GM19239 (cell line): ENCODE data around the gene ETF1.
"Not testable (repeated sequence)": the region's sequence is repeated elsewhere in the genome, so short reads cannot be mapped to it uniquely, and the experiment has no call there.

ENCODE experiments used
- DNase-seq: peaks from one replicate; pipeline ENCODE4 v3.0.0; 2011; ENCODE audit warnings: low spot score; ENCODE audit not compliant: insufficient read length
- FAIRE-seq: peaks from 2 replicates; lab custom pipeline; 2011; peaks lifted over from hg19 to GRCh38; lab: Jason Lieb, UNC

Gene ETF1

DNA sequence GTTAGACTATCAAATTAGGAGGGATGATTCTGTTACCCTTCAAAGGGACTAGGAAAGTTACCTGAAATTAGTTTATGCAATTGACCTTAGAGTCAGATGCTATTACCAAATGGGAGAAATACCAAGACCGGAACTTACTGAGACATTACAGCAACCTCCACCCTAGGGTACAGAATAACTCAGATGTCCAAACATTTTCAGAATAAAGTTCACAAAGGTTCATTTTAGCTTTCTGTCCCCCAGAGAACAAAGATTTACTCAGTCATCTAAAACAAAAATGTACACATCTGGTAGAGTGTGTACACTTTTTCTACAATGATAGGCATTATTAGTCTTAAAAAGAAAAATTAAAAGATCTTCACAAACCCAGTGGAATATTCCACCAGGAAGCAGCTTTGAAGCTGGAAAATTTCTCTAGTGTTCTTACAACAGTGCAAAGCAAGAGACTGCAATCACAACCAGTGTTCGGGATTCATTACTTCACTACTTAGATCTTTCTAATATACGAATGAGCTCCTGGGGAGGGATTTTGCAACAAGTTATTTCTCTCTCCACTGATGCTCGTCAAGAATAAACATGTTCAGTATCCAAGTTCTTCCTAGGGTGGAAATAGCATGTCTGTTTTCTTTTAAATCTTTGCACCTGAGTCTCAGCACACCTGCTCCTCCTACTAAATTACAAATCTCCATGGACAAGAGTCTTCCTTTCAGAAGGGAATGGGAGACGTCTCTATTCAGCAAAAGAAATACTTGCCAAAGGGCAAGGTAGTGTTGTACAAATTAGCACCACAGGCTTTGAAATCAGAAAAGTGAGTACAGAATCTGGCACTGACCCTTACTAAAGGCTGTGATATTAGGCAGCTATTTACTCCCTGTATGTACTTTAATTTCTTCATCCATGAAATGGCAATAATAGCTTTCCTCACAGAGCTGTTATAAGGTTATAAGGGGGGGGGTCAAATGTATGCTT, 8.8 kb downstream of the ETF1 start:
- FAIRE-seq (no peak), DNase-seq (no peak)

DNA sequence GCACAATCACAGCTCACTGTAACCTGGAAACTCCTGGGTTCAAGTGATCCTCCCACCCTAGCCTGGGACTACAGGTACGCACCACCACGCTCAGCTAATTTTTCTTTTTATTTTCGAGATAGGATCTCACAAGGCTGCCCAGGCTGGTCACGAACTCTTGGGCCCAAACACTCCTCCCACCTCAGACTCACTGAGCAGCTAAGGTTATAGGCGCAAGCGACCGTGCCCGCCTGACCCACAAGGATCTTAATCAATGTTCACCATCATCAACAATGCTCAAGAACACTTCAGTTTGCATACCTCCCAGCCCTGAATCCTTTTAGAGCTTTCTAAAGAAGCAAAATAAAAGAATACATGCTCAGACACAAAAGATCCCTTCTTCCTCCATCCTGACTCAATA, 13.2 kb downstream of the ETF1 start:
- no peak for DNase-seq
- no peak for FAIRE-seq

DNA sequence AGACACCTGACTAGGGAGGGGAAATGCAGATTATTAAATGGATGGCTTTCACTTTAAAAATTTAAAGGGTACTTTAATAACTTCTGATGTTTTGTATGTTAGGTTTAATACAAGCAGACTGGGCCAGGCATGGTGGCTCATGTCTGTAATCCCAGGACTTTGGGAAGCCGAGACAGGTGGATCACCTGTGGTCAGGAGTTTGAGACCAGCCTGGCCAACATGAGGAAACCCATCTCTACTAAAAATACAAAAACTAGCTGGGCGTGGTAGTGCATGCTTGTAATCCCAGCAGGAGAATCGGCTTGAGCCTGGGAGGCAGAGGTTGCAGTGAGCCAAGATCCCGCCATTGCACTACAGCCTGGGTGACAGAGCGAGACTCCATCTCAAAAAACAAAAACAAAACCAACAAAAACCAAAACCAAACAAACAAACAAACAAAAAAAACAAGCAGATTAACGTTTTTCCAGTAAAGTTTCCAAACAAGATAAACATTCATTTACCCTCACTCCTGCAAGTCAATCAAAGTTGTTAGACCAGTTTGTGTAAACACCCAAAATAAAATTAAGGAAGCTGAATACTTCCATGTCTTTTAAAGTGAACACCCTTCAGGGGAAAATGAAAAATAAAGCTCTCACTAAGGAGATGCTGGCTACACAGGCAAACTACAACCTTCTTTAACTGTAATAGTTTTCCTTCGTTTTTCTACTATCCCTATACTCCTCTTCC, 14.1 kb downstream of the ETF1 start:
- DNase-seq (no peak), FAIRE-seq (no peak)

DNA sequence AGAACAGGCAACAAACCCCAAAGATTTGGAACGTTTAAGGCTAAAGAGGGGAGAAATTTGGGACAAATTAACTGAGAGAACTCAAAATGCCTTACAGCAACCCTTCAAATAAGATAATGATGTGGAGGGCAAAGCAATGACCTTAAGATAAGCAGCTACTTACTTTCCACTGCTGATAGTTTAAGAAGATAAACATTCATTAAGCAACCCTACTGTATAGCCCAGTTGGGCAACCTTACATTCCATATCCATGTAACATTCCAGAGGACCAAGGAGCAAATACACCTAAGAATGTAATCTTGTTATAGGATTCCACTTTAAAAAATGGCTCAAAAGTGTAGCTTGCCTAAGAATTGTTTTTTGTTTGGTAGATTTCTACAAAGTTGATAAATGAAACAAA, 14.8 kb downstream of the ETF1 start:
- DNase-seq = no peak
- FAIRE-seq = no peak

DNA sequence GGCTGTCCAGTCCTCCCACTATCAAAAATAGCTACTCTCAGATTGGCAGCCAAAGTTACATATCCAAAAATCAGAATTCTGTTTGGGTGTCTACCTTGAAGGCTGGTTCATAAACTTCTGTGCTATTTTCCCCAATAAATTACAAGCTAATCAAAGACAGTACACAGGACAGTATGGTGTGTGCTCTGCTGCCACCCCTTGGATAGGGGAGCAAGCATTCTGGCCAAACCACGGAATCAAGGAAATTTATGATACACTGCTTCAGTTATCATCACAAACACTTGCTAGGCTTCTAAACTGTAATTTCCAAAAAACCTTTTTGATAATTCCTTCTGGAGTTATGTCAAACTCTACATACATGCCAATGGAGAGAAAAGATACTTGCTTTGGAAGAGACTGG, 15.9 kb downstream of the ETF1 start:
- DNase-seq (no peak), FAIRE-seq (no peak)

DNA sequence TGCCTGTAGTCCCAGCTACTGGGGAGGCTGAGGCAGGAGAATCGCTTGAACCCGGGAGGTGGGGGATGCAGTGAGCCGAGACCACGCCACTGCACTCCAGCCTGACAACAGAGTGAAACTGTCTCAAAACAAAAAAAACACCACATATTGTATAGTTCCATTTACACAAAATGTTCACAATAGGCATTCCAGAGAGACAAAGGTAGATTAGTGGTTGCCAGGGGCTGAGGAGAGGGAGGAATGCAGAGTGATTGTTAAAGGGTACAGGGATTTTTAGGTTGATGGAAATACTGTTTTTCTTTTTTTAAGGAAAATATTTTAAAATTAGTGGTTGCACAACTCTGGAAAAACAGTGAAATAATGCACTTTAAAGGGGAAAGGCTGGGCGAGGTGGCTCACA, 19.6 kb downstream of the ETF1 start:
- DNase-seq (no peak), FAIRE-seq (no peak)

DNA sequence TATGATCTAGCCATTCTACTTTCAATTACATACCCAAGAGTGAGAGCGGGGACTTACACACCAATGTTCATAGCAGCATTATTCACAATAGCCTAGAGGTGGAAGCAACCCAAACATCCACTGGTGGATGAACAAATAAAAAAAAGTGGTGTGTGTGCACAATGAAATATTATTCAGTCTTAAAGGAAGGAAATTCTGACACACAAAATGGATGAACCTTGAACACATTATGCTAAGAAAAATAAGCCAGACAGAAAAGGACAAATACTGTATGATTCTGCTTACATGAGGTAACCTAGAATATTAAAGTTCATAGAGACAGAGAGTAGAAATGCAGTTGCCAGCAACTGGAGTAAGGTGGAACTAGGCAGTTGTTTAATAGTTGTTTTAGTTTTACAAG, 22.1 kb downstream of the ETF1 start:
- FAIRE-seq (no peak), DNase-seq (no peak)

DNA sequence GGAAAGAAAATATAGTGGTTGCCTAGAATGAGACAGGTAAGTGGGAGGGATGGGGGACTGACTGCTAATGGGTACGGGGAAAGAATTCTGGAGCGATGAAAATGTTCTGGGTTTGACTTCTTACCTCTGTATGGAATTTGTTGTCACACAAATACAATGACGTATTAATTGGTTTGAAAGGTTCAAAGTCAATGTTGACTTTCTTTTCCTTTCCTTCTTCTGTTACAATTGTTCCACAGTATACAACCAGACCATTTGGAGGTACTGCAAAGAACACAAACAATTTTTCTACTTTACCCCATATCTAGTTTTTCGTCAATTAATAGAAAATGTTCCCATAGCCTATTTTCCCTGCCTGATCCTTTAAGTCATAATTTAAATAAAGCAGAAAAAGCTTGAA, 25.6 kb downstream of the ETF1 start:
- no peak for FAIRE-seq

DNA sequence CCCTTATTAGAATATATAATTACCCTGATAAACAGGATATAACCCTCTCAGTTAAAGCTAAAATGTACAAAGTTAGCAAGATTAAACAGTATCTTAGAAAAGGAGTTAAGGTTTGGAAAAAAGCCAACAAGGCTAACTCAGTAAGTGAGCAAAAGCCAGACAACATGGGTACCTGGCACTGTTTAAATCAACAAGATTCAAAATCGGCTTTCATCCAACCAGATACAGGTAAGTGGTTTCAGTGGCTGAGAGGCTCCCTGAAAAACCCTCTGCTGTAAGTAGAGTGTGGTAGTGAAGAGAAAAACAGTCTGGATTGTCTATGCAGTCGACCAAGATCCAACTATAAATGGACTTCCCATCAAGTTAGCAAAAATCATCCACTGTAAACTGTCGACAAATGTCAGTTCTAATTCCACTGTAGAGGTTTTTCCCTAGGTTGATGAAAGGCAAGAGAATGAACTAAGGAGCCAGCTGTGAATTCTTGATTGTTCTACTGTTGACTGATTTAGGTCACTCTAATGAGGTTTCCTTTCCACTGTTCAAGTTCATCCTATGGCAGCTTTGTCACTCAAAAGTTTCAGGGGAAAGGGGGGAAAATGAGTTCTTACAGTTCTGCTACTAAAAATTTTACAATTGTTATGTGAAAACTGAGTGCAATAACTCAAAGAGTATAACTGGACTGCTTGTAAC, 27.3 kb downstream of the ETF1 start:
- FAIRE-seq (no peak), DNase-seq (no peak)

More for the DNA sequence above, 25.6 kb downstream of the ETF1 start:
- no peak for DNase-seq

DNA sequence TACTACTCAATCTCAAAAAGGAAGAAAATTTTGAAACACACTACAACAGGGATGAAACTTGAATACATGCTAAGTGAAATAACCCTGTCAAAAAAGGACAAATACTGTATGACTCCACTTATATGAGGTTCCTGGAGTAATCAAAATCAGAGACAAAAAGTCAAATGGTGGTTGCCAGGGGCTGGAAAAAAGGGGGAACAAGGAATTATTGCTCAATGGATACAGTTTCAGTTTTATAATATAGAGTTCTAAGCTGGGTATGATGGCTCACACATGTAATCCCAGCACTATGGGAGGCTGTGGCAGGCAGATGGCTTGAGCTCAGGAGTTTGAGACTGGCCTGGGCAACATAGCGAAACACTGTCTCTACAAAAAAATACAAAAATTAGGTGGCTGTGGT, 29.0 kb downstream of the ETF1 start:
- DNase-seq = no peak
- FAIRE-seq = no peak

DNA sequence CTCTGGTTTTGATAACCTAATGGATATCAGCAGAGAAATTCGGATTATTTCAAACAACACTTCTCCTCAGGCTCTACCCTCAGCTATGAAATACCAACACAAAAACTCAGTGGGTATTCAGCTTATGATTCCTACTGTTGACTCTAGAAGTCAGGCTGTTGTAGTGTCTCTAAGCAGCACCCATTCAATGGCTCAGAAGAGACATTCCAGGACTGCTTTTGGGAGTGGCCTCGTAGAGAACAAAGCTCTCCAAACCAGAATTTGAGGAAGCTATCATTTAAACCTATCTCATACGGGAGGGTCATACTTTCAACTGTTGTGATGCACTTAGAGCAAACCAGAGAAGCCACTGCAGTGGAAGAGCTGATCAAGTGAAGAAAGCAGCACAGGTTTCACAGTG, 34.1 kb downstream of the ETF1 start:
- no peak for FAIRE-seq
- no peak for DNase-seq

DNA sequence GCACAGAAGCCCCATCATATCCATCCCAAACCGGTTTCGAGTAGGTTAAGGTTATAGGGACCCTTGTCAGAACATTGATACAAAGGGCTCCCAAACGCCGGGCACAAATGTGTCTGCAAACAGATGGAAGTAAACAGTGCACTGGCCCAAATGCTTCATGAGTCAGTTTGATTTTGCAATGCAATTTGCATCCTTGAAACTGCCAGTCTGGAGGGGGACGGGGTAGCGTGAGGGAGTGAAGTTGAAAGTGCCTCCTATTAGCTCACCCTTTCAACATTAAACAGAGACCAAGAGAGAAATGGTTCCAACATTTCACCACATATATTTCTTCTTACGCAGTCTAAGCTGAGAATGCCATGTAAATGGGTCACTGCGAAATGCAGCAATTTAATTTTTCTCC, 35.6 kb downstream of the ETF1 start:
- FAIRE-seq, DNase-seq: not testable (repeated sequence)

DNA sequence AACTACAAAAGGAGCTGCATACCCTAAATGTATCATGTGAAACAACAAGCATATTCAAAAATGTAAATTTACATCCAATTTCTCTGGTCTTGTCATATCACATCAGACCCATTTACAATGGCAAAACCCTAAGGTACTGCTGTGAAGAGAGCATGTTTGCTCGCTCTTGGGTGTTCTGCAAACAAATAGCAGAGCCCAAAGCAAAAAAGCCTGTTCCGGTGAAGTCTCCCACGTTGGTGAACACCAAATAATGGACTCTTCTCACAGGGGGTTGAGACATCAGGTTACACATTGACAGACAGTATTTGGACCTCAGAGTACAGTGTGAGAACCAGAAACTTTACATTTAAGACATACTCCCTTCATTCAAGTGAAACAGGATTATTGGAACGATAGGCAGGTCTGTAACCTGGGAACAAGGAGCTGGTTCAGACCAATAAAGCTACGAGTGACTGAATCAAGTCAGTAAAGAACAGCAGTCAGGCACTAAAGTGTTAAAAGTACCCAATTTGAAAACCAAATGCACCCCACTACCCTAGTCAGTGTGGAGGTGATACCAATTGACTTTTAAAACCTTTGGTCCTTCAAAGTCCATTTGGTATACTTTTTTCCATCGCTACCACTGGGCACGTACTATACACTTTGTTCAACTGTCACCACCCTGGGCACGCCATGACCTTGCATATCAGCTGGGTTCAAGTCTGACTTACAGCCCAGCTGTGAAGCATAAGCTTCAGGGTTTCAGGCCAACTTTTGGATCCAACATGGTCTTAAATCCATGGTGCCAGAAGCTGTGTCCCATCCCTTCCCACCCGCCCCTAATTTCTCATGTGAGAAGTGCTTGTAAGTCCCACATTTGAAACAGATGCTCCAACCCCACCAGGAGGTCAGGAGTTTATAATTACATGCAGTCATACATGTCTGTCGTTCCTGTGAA, 36.4 kb downstream of the ETF1 start:
- no peak for DNase-seq
- no peak for FAIRE-seq

DNA sequence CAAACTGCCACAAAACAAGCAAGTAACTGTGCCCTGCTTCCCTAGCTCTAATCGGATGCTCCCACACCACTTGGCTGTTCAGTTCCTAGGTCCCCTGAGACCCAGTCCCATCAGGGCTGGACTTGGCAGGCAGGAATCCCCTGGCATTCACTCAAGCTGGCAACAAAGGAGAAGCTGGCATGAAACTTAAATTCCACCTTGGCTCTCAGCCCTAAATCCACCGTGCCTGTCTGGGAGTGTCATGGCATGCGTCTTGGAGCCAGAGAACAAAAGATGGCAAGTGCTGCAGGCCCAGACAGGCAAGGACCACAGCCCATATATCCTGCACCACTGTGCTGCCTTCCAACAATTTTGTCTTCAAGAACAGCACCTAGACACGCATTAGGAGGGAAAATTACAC, 38.2 kb downstream of the ETF1 start:
- DNase-seq (no peak), FAIRE-seq (no peak)

DNA sequence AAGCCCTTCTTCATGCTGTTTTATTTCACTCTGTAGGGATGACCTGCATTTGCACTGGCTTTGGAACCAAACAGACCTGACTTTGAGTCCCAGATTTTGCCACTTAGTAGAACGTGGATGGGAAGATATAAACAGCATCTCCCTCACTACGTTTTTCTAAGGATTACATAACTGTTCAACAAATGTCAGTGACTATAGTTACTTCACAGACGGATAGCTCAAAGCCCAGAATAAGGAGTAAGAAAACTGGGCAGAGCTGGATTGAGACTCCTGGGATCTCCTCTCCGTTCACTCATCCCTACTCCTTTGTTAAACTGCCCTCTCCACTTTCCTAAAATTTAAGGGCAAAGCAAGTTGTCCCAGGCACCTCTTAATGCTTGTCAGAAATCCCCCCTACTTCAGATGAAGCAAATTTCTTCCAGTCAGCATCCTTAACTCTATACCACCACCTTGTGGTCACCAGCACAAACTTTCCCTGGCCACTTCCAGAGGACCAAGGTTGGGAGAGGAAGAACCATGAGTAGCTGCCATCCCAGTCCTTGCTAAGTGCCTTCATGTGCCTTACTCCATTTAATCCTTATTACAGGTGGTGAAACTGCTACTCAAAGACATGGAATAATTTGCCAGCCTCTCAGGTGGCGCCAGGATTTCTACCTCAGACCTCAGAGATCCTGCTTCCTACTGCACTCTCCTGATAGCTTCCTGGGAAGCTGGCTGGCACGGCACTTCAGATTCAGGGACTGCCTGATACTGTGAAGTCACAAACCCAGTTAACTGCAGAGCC, 39.4 kb downstream of the ETF1 start:
- peak; percentile 47 for DNase-seq
- FAIRE-seq = peak; percentile 82

DNA sequence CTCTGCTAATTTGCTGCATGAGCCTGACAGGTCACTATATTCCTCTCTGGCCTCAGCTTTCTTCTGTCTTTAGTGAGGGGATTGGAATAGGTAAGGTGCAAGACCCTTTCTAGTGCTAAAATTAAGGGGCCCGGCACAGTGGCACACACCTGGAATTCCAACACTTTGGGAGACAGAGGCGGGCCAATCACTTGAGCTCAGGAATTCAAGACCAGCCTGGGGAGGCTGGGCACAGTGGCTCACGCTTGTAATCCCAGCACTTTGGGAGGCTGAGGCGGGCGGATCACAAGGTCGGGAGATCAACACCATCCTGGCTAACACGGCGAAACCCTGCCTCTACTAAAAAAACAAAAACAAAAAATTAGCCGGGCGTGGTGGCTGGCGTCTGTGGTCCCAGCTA, 40.5 kb downstream of the ETF1 start:
- no peak for DNase-seq
- FAIRE-seq = no peak

DNA sequence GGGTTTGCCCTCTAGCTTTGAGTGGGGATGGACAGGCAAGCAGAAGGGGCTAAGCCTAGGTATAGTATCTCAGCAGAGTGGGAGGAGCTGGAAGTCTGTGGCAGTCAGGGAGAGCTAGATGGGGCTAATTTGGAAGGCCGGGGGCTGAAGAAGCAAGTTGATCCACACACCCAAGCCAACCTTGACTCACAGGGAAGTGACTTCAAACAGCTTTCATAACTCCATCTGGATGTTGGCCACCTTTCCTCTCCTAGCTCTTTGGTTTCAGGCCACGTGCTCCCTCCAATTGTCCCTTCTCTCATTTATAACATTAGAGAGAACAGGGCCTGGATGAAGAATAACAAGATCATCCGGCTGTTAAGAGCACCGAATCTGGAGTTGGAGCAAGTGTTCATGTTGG, 40.9 kb downstream of the ETF1 start:
- FAIRE-seq = no peak

DNA sequence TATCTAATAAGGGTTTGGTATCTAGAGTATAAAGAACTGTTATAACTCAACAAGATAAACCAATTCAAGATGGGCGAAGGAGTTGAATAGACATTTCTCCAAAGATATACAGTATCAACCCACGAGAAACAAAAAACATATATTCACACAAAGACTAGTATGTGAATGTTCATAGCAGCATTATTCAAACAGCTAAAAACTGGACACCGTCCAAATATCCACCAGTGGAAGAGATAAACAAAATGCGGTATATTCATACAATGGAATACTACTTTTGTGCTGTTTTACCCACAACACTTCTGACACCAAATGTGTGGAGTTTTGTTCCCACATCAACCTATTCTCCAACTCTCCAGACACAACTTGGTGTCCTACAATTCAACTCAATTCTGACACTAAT, 44.7 kb downstream of the ETF1 start:
- no peak for FAIRE-seq

More for the DNA sequence above, 40.9 kb downstream of the ETF1 start:
- DNase-seq = no peak

DNA sequence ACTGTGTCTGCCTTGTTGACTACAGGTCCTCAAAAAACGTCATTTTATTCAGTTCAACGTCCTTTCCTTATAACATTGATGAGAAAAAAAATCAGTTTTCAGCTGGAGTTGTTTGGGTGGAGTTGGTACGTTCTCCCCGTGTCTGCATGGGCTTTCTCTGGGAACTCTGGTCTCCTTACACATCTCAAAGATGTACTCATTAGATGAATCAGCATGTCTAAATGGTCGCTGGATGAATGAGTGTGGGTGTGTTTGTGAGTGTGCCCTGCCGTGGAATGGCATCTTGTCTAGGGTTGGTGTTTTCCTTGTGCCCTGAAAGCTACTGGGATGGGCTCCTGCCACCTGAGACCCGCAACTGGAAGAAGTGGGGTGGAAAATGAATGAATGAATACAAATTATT, 47.7 kb downstream of the ETF1 start:
- FAIRE-seq (no peak), DNase-seq (no peak)

More for the DNA sequence above, 44.7 kb downstream of the ETF1 start:
- no peak for DNase-seq
